ENCODE results near the gene DSCAML1.

Gene DSCAML1

GRCh38 chr11:117396970-117397369 is 400.0 kb downstream of the DSCAML1 start:
- Histone ChIP-seq H3K9me3 (ENCODE audit: insufficient read depth, low read length) (no peaks in the 10 kb centered on the region), H3K79me2 (ENCODE audit: low read length) (no peaks in the 10 kb centered on the region), H3K36me3 (replicated peaks; ENCODE audit: low read depth, low read length) (peaks cover 46% of the 10 kb centered on the region), H4K20me1 (ENCODE audit: insufficient read depth, low read length) (no peaks in the 10 kb centered on the region), H3K27me3 (ENCODE audit: low read depth, low read length) (no peaks in the 10 kb centered on the region), H3K4me3 (ENCODE audit: low read length) (no peak overlapping the region), H3K9ac (ENCODE audit: low read length) (no peak overlapping the region), H3K4me2 (ENCODE audit: low read length) (no peak overlapping the region), H3K27ac (ENCODE audit: low read length) (no peak overlapping the region), H2AFZ (ENCODE audit: low read depth, low read length) (no peak overlapping the region), H3K4me1 (ENCODE audit: low read length) (peaks cover 2% of the 10 kb centered on the region; the same call in 1 of the 2 replicates)
- TF ChIP-seq CTCF (IDR thresholded peaks at IDR 0.05; ENCODE audit: low read depth, low read length): no peak
- TF ChIP-seq EZH2phosphoT487 (IDR thresholded peaks at IDR 0.05; ENCODE audit: low read depth): no peak

GRCh38 chr11:117395476-117395875 is 401.5 kb downstream of the DSCAML1 start:
- H3K4me2 ChIP-seq (ENCODE audit: low read length): no peak overlapping the region
- no peak overlapping the region for H2AFZ ChIP-seq (ENCODE audit: low read depth, low read length)
- no peaks in the 10 kb centered on the region for H4K20me1 ChIP-seq (ENCODE audit: insufficient read depth, low read length)
- H3K4me3 ChIP-seq (ENCODE audit: low read length): no peak overlapping the region
- no peaks in the 10 kb centered on the region for H3K79me2 ChIP-seq (ENCODE audit: low read length)
- H3K9ac ChIP-seq (ENCODE audit: low read length): no peak overlapping the region
- no peaks in the 10 kb centered on the region for H3K9me3 ChIP-seq (ENCODE audit: insufficient read depth, low read length)
- TF ChIP-seq CTCF (IDR thresholded peaks at IDR 0.05; ENCODE audit: low read depth, low read length) (no peak), EZH2phosphoT487 (IDR thresholded peaks at IDR 0.05; ENCODE audit: low read depth) (no peak)
- no peaks in the 10 kb centered on the region for H3K27me3 ChIP-seq (ENCODE audit: low read depth, low read length)
- H3K4me1 ChIP-seq (ENCODE audit: low read length): no peaks in the 10 kb centered on the region; the same call in 1 of the 2 replicates
- H3K27ac ChIP-seq (ENCODE audit: low read length): no peak overlapping the region
- H3K36me3 ChIP-seq (replicated peaks; ENCODE audit: low read depth, low read length): peaks cover 50% of the 10 kb centered on the region

- peaks cover 52% of the 10 kb centered on the region for H3K36me3 ChIP-seq (replicated peaks; ENCODE audit: low read depth, low read length)
- H3K4me2 ChIP-seq (ENCODE audit: low read length): no peak overlapping the region
- H3K79me2 ChIP-seq (ENCODE audit: low read length): no peaks in the 10 kb centered on the region
- H3K9ac ChIP-seq (ENCODE audit: low read length): no peak overlapping the region
- H2AFZ ChIP-seq (ENCODE audit: low read depth, low read length): no peak overlapping the region
- no peaks in the 10 kb centered on the region for H3K27me3 ChIP-seq (ENCODE audit: low read depth, low read length)
- H3K27ac ChIP-seq (ENCODE audit: low read length): no peak overlapping the region
- no peaks in the 10 kb centered on the region for H4K20me1 ChIP-seq (ENCODE audit: insufficient read depth, low read length)
- no peak overlapping the region for H3K4me3 ChIP-seq (ENCODE audit: low read length)
- H3K9me3 ChIP-seq (ENCODE audit: insufficient read depth, low read length): no peaks in the 10 kb centered on the region
- TF ChIP-seq EZH2phosphoT487 (IDR thresholded peaks at IDR 0.05; ENCODE audit: low read depth) (no peak), CTCF (IDR thresholded peaks at IDR 0.05; ENCODE audit: low read depth, low read length) (no peak)
- H3K4me1 ChIP-seq (ENCODE audit: low read length): no peaks in the 10 kb centered on the region
Measured at GRCh38 chr11:117394221-117394925, 402.6 kb downstream of the DSCAML1 start.

GRCh38 chr11:117392979-117393378 is 404.0 kb downstream of the DSCAML1 start:
- no peak overlapping the region for H3K4me2 ChIP-seq (ENCODE audit: low read length)
- no peak overlapping the region for H3K9ac ChIP-seq (ENCODE audit: low read length)
- no peak overlapping the region for H2AFZ ChIP-seq (ENCODE audit: low read depth, low read length)
- H4K20me1 ChIP-seq (ENCODE audit: insufficient read depth, low read length): no peaks in the 10 kb centered on the region
- H3K79me2 ChIP-seq (ENCODE audit: low read length): no peaks in the 10 kb centered on the region
- H3K27me3 ChIP-seq (ENCODE audit: low read depth, low read length): no peaks in the 10 kb centered on the region
- no peaks in the 10 kb centered on the region for H3K4me1 ChIP-seq (ENCODE audit: low read length)
- H3K27ac ChIP-seq (ENCODE audit: low read length): no peak overlapping the region
- peaks cover 55% of the 10 kb centered on the region for H3K36me3 ChIP-seq (replicated peaks; ENCODE audit: low read depth, low read length)
- no peak for TF ChIP-seq CTCF (IDR thresholded peaks at IDR 0.05; ENCODE audit: low read depth, low read length)
- TF ChIP-seq EZH2phosphoT487 (IDR thresholded peaks at IDR 0.05; ENCODE audit: low read depth): no peak
- no peak overlapping the region for H3K4me3 ChIP-seq (ENCODE audit: low read length)
- H3K9me3 ChIP-seq (ENCODE audit: insufficient read depth, low read length): no peaks in the 10 kb centered on the region
